ENCODE results near the gene PMVK.

GRCh38 chr1:154956544-154956941, 20.0 kb upstream of the PMVK start:
- TF ChIP-seq CTCF (conservative IDR thresholded peaks at IDR 0.05; ENCODE audit: low read depth, low read length) (no peak), ELK1 (IDR thresholded peaks at IDR 0.05; ENCODE audit: borderline replicate concordance, low read depth, low read length) (no peak)

All from IMR-90 (cell line).